KMS-11 (cell line): ENCODE measurements around the gene RBM17.

Experiments used
- H2AFZ ChIP-seq: fragments of 200-600 bp; sonication (generic); 2 replicates; pipeline ENCODE4 v1.6.1; 2016; ENCODE audit warnings: antibody characterized with exemption, mixed run types, low read depth
- H3K27ac ChIP-seq: fragments of 200-600 bp; sonication (generic); 2 replicates; pipeline ENCODE4 v1.6.1; 2016; ENCODE audit warnings: mild to moderate bottlenecking, mixed run types
- H3K27me3 ChIP-seq: fragments of 200-600 bp; sonication (generic); 2 replicates; pipeline ENCODE4 v1.6.1; 2017; ENCODE audit warnings: mild to moderate bottlenecking, low read depth, mixed run types, moderate library complexity; ENCODE audit not compliant: insufficient read depth
- H3K36me3 ChIP-seq: fragments of 200-600 bp; sonication (generic); 2 replicates; pipeline ENCODE4 v1.6.1; 2017; ENCODE audit warnings: mild to moderate bottlenecking, mixed run types; ENCODE audit not compliant: insufficient read depth
- H3K4me1 ChIP-seq: fragments of 200-600 bp; sonication (generic); 2 replicates; pipeline ENCODE4 v1.6.1; 2016; ENCODE audit warnings: mild to moderate bottlenecking, low read depth, mixed run types; ENCODE audit not compliant: poor library complexity, severe bottlenecking
- H3K4me2 ChIP-seq: fragments of 200-600 bp; sonication (generic); 2 replicates; pipeline ENCODE4 v1.7.0; 2016; ENCODE audit warnings: mild to moderate bottlenecking, mixed run types
- H3K4me3 ChIP-seq: fragments of 200-600 bp; sonication (generic); IDR thresholded peaks from 2 replicates; pipeline ENCODE4 v1.6.1; 2017; ENCODE audit warnings: low read depth, low read length, mixed read lengths; ENCODE audit not compliant: insufficient read depth
- H3K79me2 ChIP-seq: fragments of 200-600 bp; sonication (generic); 2 replicates; pipeline ENCODE4 v1.6.1; 2016; ENCODE audit warnings: low read depth, mixed run types; ENCODE audit not compliant: insufficient read depth
- H3K9ac ChIP-seq: fragments of 200-600 bp; sonication (generic); 2 replicates; pipeline ENCODE4 v1.6.1; 2016; ENCODE audit warnings: mild to moderate bottlenecking, mixed run types
- H4K20me1 ChIP-seq: fragments of 200-600 bp; sonication (generic); 2 replicates; pipeline ENCODE4 v1.6.1; 2016; ENCODE audit warnings: mild to moderate bottlenecking, mixed run types; ENCODE audit not compliant: insufficient read depth
- TF ChIP-seq, protein P1 (sequence below): fragments of 200-600 bp; sonication (generic); conservative IDR thresholded peaks from 2 replicates; pipeline ENCODE4 v1.6.1; 2017; ENCODE audit warnings: low read depth, mild to moderate bottlenecking, antibody characterized with exemption, low read length, moderate library complexity, mixed read lengths

Gene RBM17

DNA sequence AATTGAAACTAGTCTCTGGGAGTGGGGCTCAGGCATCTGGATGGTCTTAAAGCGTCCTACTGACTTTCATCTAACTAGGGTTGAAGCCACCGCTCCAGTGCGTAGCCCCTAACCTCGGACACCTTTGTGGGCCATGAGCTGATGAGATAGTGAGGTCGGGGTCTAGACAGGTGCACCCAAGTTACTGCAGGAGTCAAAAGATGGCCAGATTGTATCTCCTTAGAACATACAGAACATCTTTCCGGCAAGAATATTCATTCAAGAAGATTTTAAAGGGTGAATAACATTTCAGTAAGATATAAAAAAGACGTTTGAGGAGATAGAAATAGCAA, 20.6 kb downstream of the RBM17 start:
- Histone ChIP-seq H3K4me3 (no peak overlapping the region), H3K4me1 (peaks cover 15% of the 10 kb centered on the region), H4K20me1 (no peaks in the 10 kb centered on the region), H3K79me2 (peaks cover 3% of the 10 kb centered on the region; the same call in 1 of the 2 replicates), H3K27me3 (no peaks in the 10 kb centered on the region), H3K36me3 (peaks cover 19% of the 10 kb centered on the region; the same call in 1 of the 2 replicates), H3K4me2 (peak overlapping the region; percentile 12; the same call in 1 of the 2 replicates), H2AFZ (no peak overlapping the region), H3K9ac (no peak overlapping the region), H3K27ac (no peak overlapping the region)
- TF ChIP-seq, protein P1, sequence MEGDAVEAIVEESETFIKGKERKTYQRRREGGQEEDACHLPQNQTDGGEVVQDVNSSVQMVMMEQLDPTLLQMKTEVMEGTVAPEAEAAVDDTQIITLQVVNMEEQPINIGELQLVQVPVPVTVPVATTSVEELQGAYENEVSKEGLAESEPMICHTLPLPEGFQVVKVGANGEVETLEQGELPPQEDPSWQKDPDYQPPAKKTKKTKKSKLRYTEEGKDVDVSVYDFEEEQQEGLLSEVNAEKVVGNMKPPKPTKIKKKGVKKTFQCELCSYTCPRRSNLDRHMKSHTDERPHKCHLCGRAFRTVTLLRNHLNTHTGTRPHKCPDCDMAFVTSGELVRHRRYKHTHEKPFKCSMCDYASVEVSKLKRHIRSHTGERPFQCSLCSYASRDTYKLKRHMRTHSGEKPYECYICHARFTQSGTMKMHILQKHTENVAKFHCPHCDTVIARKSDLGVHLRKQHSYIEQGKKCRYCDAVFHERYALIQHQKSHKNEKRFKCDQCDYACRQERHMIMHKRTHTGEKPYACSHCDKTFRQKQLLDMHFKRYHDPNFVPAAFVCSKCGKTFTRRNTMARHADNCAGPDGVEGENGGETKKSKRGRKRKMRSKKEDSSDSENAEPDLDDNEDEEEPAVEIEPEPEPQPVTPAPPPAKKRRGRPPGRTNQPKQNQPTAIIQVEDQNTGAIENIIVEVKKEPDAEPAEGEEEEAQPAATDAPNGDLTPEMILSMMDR, result no peak

DNA sequence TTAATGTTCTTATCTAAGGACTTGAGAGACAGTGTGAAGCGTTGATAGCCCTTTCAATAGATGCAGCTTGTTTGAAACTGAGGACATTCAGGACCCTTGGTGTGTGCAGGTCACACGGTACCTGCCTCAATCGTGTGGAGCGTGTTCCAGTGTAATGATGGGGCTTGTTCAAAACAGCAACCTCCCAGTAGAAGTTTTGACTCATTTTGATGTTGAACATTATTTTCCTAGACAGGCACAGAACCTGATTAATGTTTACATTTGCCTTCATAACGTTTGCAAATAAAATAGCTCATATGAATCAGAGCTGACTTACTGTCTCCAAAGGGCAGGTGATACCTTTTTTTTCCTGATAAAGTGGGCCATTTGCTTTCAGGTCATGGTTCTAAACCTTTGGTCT, 21.3 kb downstream of the RBM17 start:
- Histone ChIP-seq H3K4me1 (peaks cover 15% of the 10 kb centered on the region), H3K36me3 (peaks cover 20% of the 10 kb centered on the region; the same call in 1 of the 2 replicates), H3K4me2 (no peak overlapping the region), H4K20me1 (no peaks in the 10 kb centered on the region), H3K9ac (no peak overlapping the region), H3K4me3 (no peak overlapping the region), H2AFZ (no peak overlapping the region), H3K27ac (no peak overlapping the region), H3K27me3 (no peaks in the 10 kb centered on the region), H3K79me2 (no peaks in the 10 kb centered on the region)
- TF ChIP-seq, protein P1, result no peak

DNA sequence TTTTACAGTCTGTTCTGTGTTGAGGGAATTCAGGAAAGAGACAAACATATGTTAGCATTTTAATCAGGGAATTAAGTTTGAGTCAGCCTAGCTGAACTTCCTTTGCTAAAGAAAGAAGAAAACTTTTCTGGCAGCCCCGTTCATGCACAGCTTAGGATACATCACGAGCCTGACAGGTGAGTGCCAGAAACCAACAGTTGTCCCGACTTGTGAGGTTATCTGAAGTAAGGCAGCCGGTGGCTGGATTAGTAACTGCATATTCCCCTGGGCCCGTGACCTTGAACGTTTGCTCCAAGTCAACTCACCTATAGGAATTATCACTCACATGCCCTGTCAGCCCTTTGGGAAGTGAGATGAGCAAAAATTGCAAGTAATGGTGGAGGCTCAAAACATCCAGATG, 24.1 kb downstream of the RBM17 start:
- H3K4me3 ChIP-seq, result no peak overlapping the region
- no peak overlapping the region for H3K4me2 ChIP-seq
- no peak overlapping the region for H2AFZ ChIP-seq
- H3K27ac ChIP-seq, result no peak overlapping the region
- H3K9ac ChIP-seq, result no peak overlapping the region
- peaks cover 15% of the 10 kb centered on the region for H3K4me1 ChIP-seq
- peaks cover 20% of the 10 kb centered on the region; the same call in 1 of the 2 replicates for H3K36me3 ChIP-seq
- no peaks in the 10 kb centered on the region for H3K79me2 ChIP-seq
- TF ChIP-seq, protein P1, result no peak
- no peaks in the 10 kb centered on the region for H3K27me3 ChIP-seq
- H4K20me1 ChIP-seq, result no peaks in the 10 kb centered on the region

DNA sequence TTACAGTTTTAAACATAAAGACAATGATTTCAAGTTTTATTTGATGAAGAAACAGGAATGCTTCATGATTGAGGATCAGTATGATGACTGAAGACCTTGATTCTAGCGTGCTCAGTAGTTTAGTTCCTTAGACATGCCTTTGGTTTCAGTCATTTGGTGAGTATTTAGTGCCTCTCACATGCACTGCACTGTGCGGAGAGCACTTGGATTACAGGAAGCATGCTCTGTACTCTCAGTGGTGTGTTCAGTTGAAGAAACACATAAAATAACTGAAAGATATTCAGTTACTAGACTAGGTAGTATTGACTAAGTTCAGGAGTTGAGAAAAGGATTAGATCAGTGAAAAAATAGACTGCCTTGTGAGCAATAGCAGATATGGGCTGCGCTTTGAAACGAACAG, 25.5 kb downstream of the RBM17 start:
- H4K20me1 ChIP-seq, result no peaks in the 10 kb centered on the region
- peaks cover 20% of the 10 kb centered on the region; the same call in 1 of the 2 replicates for H3K36me3 ChIP-seq
- no peaks in the 10 kb centered on the region for H3K27me3 ChIP-seq
- H3K4me3 ChIP-seq, result no peak overlapping the region
- H2AFZ ChIP-seq, result no peak overlapping the region
- TF ChIP-seq, protein P1, result no peak
- H3K9ac ChIP-seq, result no peak overlapping the region
- no peak overlapping the region for H3K27ac ChIP-seq
- no peaks in the 10 kb centered on the region for H3K79me2 ChIP-seq
- no peak overlapping the region for H3K4me2 ChIP-seq
- peaks cover 7% of the 10 kb centered on the region for H3K4me1 ChIP-seq
